GM21717 (cell line): ENCODE measurements around the gene TNF.
A peak's percentile ranks its signal among the peaks of the same experiment; 100 is the strongest.

Experiments
- ATAC-seq: cut with Tn5 transposase; IDR thresholded peaks from one replicate; pipeline ENCODE4 v1.9.1; 2021; ENCODE audit warnings: mild to moderate bottlenecking, moderate library complexity; ENCODE audit not compliant: unreplicated experiment

Gene TNF

DNA sequence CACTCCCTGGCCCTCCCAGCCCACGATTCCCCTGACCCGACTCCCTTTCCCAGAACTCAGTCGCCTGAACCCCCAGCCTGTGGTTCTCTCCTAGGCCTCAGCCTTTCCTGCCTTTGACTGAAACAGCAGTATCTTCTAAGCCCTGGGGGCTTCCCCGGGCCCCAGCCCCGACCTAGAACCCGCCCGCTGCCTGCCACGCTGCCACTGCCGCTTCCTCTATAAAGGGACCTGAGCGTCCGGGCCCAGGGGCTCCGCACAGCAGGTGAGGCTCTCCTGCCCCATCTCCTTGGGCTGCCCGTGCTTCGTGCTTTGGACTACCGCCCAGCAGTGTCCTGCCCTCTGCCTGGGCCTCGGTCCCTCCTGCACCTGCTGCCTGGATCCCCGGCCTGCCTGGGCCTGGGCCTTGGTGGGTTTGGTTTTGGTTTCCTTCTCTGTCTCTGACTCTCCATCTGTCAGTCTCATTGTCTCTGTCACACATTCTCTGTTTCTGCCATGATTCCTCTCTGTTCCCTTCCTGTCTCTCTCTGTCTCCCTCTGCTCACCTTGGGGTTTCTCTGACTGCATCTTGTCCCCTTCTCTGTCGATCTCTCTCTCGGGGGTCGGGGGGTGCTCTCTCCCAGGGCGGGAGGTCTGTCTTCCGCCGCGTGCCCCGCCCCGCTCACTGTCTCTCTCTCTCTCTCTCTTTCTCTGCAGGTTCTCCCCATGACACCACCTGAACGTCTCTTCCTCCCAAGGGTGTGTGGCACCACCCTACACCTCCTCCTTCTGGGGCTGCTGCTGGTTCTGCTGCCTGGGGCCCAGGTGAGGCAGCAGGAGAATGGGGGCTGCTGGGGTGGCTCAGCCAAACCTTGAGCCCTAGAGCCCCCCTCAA is 3.1 kb upstream of the TNF start, which contains the start of gene LTA:
LTA (plus strand) TSS at position 249 of the 871 bp plus-strand sequence; CDS start at position 703, 454 bp downstream.
- ATAC-seq = peak; percentile 25

DNA sequence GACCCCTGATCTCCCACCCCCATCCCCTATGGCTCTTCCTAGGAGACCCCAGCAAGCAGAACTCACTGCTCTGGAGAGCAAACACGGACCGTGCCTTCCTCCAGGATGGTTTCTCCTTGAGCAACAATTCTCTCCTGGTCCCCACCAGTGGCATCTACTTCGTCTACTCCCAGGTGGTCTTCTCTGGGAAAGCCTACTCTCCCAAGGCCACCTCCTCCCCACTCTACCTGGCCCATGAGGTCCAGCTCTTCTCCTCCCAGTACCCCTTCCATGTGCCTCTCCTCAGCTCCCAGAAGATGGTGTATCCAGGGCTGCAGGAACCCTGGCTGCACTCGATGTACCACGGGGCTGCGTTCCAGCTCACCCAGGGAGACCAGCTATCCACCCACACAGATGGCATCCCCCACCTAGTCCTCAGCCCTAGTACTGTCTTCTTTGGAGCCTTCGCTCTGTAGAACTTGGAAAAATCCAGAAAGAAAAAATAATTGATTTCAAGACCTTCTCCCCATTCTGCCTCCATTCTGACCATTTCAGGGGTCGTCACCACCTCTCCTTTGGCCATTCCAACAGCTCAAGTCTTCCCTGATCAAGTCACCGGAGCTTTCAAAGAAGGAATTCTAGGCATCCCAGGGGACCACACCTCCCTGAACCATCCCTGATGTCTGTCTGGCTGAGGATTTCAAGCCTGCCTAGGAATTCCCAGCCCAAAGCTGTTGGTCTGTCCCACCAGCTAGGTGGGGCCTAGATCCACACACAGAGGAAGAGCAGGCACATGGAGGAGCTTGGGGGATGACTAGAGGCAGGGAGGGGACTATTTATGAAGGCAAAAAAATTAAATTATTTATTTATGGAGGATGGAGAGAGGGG is 1.9 kb upstream of the TNF start:
- ATAC-seq = no peak

DNA sequence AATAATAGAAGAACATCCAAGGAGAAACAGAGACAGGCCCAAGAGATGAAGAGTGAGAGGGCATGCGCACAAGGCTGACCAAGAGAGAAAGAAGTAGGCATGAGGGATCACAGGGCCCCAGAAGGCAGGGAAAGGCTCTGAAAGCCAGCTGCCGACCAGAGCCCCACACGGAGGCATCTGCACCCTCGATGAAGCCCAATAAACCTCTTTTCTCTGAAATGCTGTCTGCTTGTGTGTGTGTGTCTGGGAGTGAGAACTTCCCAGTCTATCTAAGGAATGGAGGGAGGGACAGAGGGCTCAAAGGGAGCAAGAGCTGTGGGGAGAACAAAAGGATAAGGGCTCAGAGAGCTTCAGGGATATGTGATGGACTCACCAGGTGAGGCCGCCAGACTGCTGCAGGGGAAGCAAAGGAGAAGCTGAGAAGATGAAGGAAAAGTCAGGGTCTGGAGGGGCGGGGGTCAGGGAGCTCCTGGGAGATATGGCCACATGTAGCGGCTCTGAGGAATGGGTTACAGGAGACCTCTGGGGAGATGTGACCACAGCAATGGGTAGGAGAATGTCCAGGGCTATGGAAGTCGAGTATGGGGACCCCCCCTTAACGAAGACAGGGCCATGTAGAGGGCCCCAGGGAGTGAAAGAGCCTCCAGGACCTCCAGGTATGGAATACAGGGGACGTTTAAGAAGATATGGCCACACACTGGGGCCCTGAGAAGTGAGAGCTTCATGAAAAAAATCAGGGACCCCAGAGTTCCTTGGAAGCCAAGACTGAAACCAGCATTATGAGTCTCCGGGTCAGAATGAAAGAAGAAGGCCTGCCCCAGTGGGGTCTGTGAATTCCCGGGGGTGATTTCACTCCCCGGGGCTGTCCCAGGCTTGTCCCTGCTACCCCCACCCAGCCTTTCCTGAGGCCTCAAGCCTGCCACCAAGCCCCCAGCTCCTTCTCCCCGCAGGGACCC is 981 bp upstream of the TNF start:
- ATAC-seq = no peak

DNA sequence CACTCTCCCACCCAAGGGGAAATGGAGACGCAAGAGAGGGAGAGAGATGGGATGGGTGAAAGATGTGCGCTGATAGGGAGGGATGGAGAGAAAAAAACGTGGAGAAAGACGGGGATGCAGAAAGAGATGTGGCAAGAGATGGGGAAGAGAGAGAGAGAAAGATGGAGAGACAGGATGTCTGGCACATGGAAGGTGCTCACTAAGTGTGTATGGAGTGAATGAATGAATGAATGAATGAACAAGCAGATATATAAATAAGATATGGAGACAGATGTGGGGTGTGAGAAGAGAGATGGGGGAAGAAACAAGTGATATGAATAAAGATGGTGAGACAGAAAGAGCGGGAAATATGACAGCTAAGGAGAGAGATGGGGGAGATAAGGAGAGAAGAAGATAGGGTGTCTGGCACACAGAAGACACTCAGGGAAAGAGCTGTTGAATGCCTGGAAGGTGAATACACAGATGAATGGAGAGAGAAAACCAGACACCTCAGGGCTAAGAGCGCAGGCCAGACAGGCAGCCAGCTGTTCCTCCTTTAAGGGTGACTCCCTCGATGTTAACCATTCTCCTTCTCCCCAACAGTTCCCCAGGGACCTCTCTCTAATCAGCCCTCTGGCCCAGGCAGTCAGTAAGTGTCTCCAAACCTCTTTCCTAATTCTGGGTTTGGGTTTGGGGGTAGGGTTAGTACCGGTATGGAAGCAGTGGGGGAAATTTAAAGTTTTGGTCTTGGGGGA is 754 bp downstream of the TNF start:
- no peak for ATAC-seq

DNA sequence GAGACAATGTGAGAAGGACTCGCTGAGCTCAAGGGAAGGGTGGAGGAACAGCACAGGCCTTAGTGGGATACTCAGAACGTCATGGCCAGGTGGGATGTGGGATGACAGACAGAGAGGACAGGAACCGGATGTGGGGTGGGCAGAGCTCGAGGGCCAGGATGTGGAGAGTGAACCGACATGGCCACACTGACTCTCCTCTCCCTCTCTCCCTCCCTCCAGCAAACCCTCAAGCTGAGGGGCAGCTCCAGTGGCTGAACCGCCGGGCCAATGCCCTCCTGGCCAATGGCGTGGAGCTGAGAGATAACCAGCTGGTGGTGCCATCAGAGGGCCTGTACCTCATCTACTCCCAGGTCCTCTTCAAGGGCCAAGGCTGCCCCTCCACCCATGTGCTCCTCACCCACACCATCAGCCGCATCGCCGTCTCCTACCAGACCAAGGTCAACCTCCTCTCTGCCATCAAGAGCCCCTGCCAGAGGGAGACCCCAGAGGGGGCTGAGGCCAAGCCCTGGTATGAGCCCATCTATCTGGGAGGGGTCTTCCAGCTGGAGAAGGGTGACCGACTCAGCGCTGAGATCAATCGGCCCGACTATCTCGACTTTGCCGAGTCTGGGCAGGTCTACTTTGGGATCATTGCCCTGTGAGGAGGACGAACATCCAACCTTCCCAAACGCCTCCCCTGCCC is 1.7 kb downstream of the TNF start:
- no peak for ATAC-seq

DNA sequence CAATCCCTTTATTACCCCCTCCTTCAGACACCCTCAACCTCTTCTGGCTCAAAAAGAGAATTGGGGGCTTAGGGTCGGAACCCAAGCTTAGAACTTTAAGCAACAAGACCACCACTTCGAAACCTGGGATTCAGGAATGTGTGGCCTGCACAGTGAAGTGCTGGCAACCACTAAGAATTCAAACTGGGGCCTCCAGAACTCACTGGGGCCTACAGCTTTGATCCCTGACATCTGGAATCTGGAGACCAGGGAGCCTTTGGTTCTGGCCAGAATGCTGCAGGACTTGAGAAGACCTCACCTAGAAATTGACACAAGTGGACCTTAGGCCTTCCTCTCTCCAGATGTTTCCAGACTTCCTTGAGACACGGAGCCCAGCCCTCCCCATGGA is 2.2 kb downstream of the TNF start:
- ATAC-seq = no peak

DNA sequence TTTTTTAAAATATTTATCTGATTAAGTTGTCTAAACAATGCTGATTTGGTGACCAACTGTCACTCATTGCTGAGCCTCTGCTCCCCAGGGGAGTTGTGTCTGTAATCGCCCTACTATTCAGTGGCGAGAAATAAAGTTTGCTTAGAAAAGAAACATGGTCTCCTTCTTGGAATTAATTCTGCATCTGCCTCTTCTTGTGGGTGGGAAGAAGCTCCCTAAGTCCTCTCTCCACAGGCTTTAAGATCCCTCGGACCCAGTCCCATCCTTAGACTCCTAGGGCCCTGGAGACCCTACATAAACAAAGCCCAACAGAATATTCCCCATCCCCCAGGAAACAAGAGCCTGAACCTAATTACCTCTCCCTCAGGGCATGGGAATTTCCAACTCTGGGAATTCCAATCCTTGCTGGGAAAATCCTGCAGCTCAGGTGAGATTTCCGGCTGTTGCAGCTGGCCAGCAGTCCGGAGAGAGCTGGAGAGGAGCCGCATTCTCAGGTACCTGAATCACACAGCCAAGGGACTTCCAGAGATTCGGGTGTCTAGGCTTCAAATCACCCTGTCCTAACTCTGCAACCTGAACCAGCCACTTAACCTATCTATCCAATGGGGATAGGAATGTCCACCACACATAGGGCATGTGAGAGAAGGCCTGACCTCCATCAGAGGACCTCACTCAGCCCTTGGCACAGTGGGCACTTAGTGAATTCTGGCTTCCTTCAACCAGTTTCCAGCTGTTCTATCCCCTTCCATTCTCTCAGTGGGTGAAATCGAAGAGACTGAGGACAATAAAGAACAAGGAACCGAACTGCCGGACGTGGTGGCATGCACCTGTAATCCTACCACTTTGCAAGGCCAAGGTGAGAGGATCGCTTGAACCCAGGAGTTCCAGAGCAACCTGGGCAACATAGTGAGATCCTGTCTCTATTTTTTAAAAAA is 3.1 kb downstream of the TNF start:
- no peak for ATAC-seq

DNA sequence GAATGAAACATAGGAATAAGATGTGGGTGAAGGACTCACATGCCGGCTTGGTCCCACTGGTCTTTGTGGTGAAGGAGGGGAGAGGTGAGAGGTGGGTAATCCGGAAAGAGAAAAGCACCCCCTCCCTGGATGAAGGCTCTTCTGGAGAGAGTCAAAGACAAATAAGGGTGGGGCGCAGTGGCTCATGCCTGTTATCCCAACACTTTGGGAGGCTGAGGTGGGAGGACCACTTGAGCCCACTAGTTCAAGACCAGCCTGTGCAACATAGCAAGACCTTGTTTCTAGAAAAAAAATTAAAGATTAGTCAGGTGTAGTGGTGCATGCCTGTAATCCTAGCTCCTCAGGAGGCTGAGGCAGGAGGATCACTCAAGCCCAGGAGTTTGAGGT is 3.7 kb downstream of the TNF start:
- no peak for ATAC-seq

DNA sequence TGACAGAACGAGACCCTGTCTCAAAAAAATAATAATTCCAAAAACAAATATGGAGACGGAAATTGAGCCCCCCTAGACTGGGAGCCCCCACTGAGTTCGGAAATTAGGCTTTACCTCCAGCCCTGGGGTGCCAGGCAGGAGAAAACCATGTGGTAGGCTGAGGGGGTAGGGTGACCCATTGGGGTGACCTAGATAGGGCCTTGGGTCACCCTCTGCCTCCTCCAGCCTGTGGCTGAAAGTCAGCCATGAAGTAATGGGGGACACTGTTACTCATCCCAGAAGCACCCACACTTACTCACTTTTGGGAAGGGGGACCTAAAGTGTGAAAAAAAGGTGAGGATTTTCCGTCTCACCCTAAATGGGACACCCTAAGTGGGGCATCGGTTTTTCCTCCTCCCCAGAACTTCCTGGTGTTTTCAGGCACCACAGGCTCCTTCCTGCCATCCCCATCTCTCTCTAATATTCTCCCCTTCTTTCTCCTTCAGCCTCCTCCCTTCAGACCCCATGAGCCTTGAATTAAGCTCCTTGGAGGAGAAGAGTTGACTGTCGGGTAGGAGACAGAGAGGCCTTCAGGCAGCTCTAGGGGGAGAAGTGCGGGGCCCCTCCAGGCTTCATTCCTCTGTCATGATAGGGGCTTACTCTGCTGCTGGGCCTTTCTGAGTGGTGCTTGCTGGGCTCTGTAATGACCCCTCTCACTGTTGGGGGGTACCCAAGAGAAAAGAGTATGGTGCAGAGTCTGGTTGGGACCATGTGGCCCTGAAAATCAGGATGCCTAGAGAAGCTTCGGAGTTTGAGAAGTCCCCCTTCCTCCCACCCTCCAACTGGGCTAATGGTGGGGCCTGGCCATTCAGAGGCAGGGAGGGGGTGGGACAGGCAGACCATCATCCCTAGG is 4.4 kb downstream of the TNF start:
- no peak for ATAC-seq

DNA sequence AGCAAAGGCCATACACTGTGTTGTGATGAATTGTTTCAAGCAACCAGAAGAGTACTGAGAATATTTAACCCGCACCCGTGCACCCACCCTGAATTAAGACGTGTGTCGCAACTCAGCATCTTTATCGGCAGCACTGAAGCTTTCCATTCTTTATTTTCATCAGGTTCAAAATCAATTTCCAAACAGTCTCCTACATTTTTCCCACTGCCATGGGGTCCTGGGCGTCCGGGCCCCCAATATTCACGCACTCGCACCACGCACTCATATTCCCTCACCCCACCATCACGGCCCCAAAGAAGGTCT is 5.0 kb downstream of the TNF start:
- ATAC-seq = no peak

DNA sequence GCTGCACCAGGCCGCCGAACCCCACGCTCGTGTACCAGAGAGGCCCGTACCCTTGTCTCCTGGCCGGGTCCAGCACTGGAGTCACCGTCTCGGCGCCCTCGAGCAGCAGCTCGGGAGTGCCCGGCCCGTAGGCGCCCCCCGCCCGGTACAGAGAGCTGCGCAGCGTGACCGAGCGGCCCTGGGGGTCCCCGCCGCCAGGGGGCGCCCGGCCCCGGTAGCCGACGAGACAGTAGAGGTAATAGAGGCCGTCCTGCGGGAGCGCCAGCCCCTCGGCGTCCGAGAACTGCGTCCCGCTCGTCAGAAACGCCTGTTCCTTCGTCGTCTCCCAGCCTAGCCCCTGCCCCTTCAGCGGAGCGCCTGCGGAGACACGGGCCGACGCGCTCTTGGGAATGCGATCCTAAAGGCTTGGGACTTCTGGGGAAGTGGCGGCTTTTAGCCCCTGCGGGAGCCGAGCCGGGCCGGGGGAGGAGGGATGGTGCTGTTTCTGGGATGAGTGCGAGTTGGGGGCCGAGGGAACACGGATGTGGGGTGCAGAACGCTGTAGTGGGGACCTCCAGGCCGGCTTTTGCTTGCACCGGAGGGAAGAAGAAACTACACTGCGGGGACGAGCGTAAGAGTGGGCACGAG is 5.6 kb downstream of the TNF start:
- ATAC-seq = peak; percentile 40

DNA sequence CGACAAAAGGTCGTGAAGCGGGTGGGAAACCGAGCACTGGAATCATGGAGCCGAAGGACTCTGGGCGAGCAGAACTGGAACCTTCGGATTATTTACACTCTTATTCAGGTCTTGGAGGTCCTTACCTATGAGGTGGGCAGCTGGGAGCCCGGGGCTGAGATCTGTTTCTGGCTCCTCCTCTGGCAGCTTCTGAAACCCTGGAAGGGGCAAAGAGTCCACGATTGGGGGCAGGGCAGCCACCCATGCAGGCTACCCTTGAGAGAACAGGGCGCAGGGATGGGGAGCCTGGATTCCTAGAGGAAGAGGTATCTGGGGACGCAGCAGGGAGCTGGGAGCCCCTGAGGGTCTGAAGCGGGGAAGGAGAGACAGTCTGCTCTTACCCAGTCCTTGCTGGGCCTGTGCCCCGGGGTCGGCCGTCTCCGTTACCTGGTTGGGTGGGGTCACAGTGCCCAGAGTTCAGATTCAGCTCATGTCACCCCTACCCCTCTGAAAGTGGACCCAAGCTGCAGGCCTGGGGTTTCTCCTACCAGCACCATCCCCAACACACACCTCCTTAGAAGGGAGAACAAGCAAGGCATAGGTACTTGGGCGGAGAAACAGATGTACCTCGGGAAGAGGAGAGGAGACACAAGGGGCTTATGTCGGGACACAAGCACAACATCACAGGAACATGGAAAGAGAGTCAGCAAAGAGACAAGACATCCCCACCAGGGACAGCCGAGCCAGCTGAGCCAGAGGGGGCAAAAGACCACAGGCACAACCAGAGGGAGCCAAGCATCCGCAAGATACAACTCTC is 6.3 kb downstream of the TNF start:
- ATAC-seq = no peak

DNA sequence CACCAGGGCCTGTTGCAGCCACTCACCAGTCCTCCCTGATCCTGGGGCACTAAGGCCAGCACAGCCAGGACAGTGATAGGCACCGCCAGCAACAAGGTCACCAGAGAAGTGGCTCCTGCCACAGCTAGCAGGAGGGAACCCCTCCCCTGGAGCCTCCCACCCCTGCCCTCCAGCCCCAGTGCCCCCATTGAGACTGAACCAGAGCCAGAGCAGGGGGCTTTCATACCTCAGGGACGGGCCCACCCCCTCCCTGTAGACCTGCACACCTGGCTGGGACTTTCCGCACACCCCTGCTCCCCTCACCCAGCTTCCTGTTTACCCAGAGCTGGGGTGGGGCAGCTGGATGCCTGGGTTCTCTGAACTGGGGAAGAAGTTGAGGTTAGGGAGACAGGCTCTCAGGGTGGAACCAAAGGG is 6.9 kb downstream of the TNF start, which contains the start of gene LTB:
LTB (minus strand) TSS at position 195 of the 414 bp plus-strand sequence; CDS start at position 188, 7 bp downstream.
- no peak for ATAC-seq

DNA sequence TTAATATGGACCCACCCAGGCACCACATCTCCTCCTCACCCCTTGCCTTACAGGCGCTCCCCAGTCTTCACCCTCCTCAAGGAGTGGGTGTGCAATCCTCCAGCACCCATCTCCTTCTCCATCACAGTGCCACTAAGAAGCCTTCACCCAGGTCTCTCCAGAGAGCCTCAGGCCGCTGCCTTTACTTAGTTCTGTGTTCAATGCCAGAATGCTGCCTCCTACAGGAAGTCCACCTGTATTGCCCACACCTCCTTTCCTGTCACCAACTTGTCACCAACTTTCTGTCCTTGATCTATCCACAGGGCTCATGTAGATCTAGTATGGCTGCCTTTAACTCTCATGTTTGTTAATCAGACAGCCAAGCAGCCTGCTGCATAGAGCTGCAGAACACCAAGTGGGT is 10.1 kb downstream of the TNF start:
- no peak for ATAC-seq

DNA sequence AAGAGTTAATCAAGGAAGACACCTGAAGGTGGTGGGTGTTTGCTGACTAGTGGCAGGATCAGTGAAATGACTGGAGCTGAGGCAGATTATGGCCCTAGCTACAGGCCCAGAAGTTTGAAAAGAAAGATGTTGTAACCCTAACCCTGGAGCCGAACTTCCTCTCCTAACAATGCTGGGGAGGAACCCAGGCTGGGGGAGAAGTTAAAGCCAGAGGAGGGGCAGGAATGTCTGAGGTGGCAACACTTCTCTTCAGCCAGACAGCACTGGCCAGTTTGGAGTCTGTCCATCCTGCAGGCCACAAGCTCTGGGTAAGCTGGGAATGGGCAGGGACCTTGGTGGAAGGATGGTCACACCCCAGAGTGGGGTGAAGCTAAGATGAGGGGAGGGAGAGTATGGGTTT is 10.6 kb downstream of the TNF start, which contains the start of gene LST1:
LST1 (plus strand) TSS at position 270 of the 400 bp plus-strand sequence. CDS start 1,023 bp downstream, outside the sequence.
- no peak for ATAC-seq
